GM18909 (cell line): ENCODE data around the gene PHF3.
A peak's percentile ranks its signal among the peaks of the same experiment; 100 is the strongest.

Source experiments
- ATAC-seq: cut with Tn5 transposase; IDR thresholded peaks from one replicate; pipeline ENCODE4 v1.9.1; 2021; ENCODE audit warnings: mild to moderate bottlenecking; ENCODE audit not compliant: unreplicated experiment, poor library complexity

The PHF3 gene

GRCh38 chr6:63640062-63640461 is 4.5 kb downstream of the PHF3 start:
- ATAC-seq: no peak

- peak; percentile 42 for ATAC-seq
Measured at GRCh38 chr6:63643862-63644261, 8.3 kb downstream of the PHF3 start.

GRCh38 chr6:63644668-63645326 is 9.2 kb downstream of the PHF3 start:
- ATAC-seq: no peak

- no peak for ATAC-seq
Measured at GRCh38 chr6:63649269-63649668, 13.7 kb downstream of the PHF3 start.

- no peak for ATAC-seq
Measured at GRCh38 chr6:63649847-63650265, 14.3 kb downstream of the PHF3 start.

- no peak for ATAC-seq
Measured at GRCh38 chr6:63652980-63653379, 17.4 kb downstream of the PHF3 start.

- no peak for ATAC-seq
Measured at GRCh38 chr6:63660757-63661156, 25.2 kb downstream of the PHF3 start.

- no peak for ATAC-seq
Measured at GRCh38 chr6:63661769-63662168, 26.2 kb downstream of the PHF3 start.

- no peak for ATAC-seq
Measured at GRCh38 chr6:63663147-63663955, 27.7 kb downstream of the PHF3 start.

- no peak for ATAC-seq
Measured at GRCh38 chr6:63663956-63664281, 28.3 kb downstream of the PHF3 start.

GRCh38 chr6:63671098-63671754 is 35.6 kb downstream of the PHF3 start:
- no peak for ATAC-seq

GRCh38 chr6:63672582-63673129 is 37.1 kb downstream of the PHF3 start:
- ATAC-seq: no peak

GRCh38 chr6:63673692-63674091 is 38.1 kb downstream of the PHF3 start:
- no peak for ATAC-seq

GRCh38 chr6:63674635-63675034 is 39.0 kb downstream of the PHF3 start:
- ATAC-seq: no peak

- ATAC-seq: no peak
Measured at GRCh38 chr6:63675138-63675537, 39.5 kb downstream of the PHF3 start.

GRCh38 chr6:63676412-63677114 is 41.0 kb downstream of the PHF3 start:
- no peak for ATAC-seq

GRCh38 chr6:63677282-63677681 is 41.7 kb downstream of the PHF3 start:
- ATAC-seq: no peak

- no peak for ATAC-seq
Measured at GRCh38 chr6:63683071-63683603, 47.5 kb downstream of the PHF3 start.

GRCh38 chr6:63685446-63686379 is 50.1 kb downstream of the PHF3 start:
- peak; percentile 88 for ATAC-seq
